DND-41 (cell line): ENCODE results near the gene TACC3.

ENCODE experiments used
- CTCF ChIP-seq: IDR thresholded peaks from 2 replicates; pipeline ENCODE4 v1.5.1; 2012; ENCODE audit warnings: borderline replicate concordance, low read length, moderate library complexity, mild to moderate bottlenecking; ENCODE audit not compliant: poor library complexity, severe bottlenecking; ENCODE audit errors: extremely low read depth
- EZH2 ChIP-seq: IDR thresholded peaks from 3 replicates; pipeline ENCODE4 v1.6.1; 2012; ENCODE audit warnings: borderline replicate concordance, low read depth, mild to moderate bottlenecking, moderate library complexity, low read length, inconsistent platforms; ENCODE audit not compliant: severe bottlenecking

GRCh38 chr4:1721003-1721665 lies at the start of gene TACC3, which contains the start of gene TMEM129:
- TF ChIP-seq CTCF (no peak), EZH2 (no peak)
